PFSK-1 (cell line): Measurements from ENCODE around the gene ARHGEF10L.

Experiments used
- FOXP2 ChIP-seq: optimal IDR thresholded peaks from 2 replicates; pipeline ENCODE3; 2011; ENCODE audit warnings: borderline replicate concordance, control low read depth, inconsistent platforms; ENCODE audit not compliant: insufficient read depth; ENCODE audit errors: extremely low read length, extremely low read depth
- POLR2AphosphoS5 ChIP-seq: IDR thresholded peaks from 2 replicates; pipeline ENCODE4 v1.6.1; 2012; ENCODE audit warnings: low read depth, mild to moderate bottlenecking, control low read depth, low read length, moderate library complexity
- SIN3A ChIP-seq: IDR thresholded peaks from 2 replicates; pipeline ENCODE4 v1.6.1; 2012; ENCODE audit warnings: mild to moderate bottlenecking, low read length, moderate library complexity, borderline replicate concordance; ENCODE audit not compliant: insufficient read depth
- TAF1 ChIP-seq: IDR thresholded peaks from 2 replicates; pipeline ENCODE4 v1.6.1; 2012; ENCODE audit warnings: low read length, control low read depth, borderline replicate concordance; ENCODE audit not compliant: insufficient read depth
- TF ChIP-seq, protein P1 (sequence below), 2 experiments: IDR thresholded peaks; 2 replicates each; pipeline versions ENCODE4 v1.6.1 to v1.8.0; 2011 to 2012; ENCODE audit warnings: low read depth in 2 of 2, low read length in 2 of 2, control low read depth in 1 of 2, inconsistent platforms in 1 of 2, mild to moderate bottlenecking in 1 of 2, moderate library complexity in 1 of 2; ENCODE audit not compliant: insufficient read depth in 1 of 2

DNA sequence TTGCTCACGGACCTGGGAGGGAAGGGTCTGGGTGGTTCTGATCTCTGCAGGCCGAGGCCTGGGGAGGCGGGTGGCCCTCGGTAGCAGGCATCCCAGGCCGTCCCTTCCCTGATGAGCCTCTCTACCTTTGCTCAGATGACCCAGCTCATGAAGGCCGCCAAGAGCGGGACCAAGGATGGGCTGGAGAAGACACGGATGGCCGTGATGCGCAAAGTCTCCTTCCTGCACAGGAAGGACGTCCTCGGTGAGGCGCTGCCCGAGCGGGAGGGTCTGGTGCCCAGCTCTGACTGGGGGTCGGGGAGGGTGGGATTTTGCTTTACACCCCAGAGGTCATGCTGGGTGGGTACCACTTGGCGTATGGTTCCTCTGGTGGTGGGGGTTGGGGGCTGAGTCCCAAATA is 76.5 kb downstream of the ARHGEF10L start:
- TF ChIP-seq POLR2AphosphoS5 (no peak), TAF1 (no peak), SIN3A (no peak), FOXP2 (no peak)
- TF ChIP-seq, protein P1, sequence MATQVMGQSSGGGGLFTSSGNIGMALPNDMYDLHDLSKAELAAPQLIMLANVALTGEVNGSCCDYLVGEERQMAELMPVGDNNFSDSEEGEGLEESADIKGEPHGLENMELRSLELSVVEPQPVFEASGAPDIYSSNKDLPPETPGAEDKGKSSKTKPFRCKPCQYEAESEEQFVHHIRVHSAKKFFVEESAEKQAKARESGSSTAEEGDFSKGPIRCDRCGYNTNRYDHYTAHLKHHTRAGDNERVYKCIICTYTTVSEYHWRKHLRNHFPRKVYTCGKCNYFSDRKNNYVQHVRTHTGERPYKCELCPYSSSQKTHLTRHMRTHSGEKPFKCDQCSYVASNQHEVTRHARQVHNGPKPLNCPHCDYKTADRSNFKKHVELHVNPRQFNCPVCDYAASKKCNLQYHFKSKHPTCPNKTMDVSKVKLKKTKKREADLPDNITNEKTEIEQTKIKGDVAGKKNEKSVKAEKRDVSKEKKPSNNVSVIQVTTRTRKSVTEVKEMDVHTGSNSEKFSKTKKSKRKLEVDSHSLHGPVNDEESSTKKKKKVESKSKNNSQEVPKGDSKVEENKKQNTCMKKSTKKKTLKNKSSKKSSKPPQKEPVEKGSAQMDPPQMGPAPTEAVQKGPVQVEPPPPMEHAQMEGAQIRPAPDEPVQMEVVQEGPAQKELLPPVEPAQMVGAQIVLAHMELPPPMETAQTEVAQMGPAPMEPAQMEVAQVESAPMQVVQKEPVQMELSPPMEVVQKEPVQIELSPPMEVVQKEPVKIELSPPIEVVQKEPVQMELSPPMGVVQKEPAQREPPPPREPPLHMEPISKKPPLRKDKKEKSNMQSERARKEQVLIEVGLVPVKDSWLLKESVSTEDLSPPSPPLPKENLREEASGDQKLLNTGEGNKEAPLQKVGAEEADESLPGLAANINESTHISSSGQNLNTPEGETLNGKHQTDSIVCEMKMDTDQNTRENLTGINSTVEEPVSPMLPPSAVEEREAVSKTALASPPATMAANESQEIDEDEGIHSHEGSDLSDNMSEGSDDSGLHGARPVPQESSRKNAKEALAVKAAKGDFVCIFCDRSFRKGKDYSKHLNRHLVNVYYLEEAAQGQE (IDR thresholded peaks at IDR 0.05; ENCODE audit: insufficient read depth in 1 of 2, low read depth in 2 of 2, low read length in 2 of 2) = no peak
